HG02943 (cell line): Measurements from ENCODE around the gene PTGS2.
"Not testable (repeated sequence)": the region's sequence is repeated elsewhere in the genome, so short reads cannot be mapped to it uniquely, and the experiment has no call there.

Experiments
- ATAC-seq: cut with Tn5 transposase; IDR thresholded peaks from one replicate; pipeline ENCODE4 v1.9.1; 2021; ENCODE audit warnings: mild to moderate bottlenecking, low read depth, moderate library complexity; ENCODE audit not compliant: unreplicated experiment

The PTGS2 gene

GRCh38 chr1:186670297-186671135 lies 9.7 kb downstream of the PTGS2 start:
- no peak for ATAC-seq

- not testable (repeated sequence) for ATAC-seq
Observed at GRCh38 chr1:186669784-186670183, 10.4 kb downstream of the PTGS2 start.

- ATAC-seq = not testable (repeated sequence)
Observed at GRCh38 chr1:186664217-186664616, 16.0 kb downstream of the PTGS2 start.

GRCh38 chr1:186662752-186663151 lies 17.5 kb downstream of the PTGS2 start:
- no peak for ATAC-seq

DNA sequence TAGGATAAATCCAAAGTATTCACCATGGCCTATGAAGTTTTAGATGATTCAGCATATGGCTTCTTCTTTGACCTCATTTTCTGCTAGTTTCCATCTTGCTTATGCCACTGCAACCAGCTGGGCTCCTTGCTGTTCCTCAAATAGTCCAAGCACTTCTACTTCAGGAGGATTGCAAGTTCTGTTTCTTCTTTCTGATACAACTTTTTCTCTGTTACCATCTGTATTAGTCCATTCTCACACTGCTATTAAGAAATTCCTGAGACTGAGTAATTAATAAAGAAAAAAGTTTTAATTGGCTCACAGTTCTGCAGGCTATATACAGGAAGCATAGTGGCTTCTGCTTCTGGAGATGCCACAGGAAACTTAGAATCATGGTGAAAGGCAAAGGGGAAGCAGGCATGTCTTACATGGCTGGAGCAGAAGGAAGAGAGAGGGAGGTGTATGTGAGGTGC lies 20.3 kb downstream of the PTGS2 start:
- no peak for ATAC-seq

DNA sequence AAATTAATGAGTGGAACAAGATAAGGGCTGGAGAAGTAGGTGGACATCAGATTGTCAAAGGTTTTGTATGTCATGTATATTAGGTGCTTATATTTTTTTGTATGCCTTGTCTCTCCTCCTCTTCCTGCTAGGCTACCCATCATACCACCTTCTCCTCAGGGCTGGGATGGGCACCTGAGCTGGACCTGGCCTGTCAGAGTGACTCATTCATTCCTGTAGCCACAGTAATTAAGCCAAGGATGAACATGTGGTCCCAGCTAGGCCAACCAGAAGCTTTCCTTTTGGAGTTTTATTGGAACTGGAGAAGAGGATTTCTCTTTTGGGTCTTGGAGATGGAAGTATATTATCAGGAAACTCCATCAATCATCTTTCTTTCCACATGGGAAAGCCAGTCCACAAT lies 21.2 kb downstream of the PTGS2 start:
- ATAC-seq = no peak

DNA sequence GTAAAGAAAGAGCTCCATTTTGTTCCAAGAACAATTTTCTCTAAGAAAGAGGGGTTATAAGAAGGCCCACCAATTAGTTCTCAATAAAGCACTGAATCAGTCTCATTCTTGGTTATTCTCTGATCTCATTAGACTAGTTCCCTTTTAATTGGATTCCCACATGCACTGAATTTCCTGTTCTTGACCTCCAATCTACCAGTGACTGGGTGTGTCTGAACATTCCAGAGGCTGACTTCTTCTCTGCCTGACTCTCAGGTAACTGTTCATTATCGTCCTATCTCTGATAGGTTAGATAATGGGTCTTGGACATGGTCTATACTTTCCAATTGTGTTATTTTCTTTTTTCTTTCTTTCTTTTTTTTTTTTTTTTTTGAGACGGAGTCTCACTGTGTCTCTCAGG lies 22.7 kb downstream of the PTGS2 start:
- ATAC-seq = no peak

DNA sequence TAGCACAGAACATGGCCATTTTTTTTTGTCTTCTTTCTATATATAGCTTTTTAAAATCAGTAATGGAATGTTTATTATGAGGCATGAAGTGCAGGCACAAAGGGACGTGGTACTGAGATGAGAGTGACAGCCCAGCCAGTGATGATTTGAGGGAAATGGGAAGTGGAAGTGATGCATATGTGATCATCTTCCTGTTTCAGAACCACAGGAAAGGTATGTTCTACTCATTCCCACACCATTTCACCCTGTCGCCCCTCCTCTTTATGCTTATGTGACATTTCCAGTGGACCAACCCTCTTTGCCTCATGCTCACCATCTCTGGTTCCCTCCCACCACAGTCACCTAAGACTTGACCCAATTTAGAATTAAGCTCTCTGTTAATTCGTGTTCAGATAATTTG lies 24.3 kb downstream of the PTGS2 start:
- no peak for ATAC-seq

DNA sequence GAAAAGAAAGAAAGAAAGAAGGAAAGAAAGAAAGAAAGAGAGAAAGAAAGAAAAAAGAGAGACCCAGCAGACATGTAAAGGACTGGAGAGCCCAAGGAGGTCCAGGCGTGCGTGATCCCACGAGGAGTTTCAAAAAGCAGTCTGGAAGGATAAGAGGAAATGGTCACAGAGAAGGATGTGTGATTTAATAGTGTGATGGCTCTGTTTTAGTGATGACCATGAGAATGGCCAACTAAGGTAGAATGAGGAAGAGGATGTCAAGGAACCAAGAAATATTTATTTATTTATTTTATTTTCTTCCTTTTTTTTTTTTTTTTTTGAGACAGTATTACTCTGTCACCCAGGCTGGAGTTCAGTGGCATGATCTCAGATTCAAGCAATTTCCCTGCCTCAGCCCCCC lies 25.5 kb downstream of the PTGS2 start:
- ATAC-seq = no peak

DNA sequence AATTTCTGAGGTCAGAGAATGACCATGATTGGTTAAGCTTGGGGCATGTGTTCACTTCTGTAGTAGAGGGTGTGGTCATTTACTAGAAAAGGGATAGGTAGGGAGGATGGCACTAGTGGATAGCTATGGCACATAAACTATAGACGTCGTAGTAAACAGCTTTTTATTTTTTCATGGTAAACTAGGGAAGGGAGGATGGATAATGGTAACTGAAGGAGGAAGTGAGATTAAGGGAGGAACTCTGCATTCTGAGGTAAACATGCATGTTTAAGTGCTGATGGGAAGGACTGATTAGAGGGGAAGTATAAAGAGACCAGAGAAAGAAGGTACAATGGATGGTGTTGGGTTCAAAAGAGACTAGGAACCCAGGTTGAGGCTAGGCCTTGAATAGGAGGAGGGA lies 26.9 kb downstream of the PTGS2 start:
- no peak for ATAC-seq

DNA sequence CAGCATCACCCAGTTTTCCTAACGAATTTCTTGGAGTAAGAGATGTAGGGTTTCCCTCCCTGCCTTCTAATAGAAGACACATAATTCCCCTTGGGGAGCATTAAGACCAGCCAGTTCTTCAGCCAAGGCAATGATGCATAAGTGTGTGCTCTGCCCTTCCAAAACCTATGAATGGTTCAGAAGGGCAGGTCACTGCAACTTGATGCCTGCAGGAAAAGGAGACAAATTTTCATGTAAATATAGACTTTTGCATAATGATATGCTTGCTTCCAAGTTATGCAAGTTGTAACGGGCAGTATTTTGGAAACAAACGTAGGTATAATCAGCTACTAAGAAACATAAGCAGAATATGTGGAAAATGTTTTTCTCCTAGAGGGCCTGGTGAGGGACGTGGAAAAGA lies 31.6 kb downstream of the PTGS2 start:
- no peak for ATAC-seq

DNA sequence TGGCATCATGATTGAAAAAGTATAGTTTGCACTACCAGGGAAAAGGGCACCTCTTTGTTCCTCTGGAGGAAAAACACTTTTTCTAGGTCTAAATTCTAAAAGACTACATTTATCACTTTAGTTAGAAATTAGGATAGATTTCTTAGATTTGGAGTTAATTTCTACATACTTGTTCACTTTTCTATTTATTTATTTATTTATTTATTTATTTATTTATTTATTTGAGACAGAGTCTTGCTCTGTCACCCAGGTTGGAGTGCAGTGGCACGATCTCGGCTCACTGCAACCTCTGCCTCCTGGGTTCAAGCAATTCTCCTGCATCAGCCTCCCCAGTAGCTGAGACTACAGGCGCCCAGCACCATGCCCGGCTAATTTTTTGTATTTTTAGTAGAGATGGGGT lies 32.2 kb downstream of the PTGS2 start:
- ATAC-seq = not testable (repeated sequence)

GRCh38 chr1:186643614-186644013 lies 36.6 kb downstream of the PTGS2 start:
- ATAC-seq = no peak

GRCh38 chr1:186637567-186637966 lies 42.7 kb downstream of the PTGS2 start:
- ATAC-seq = not testable (repeated sequence)

DNA sequence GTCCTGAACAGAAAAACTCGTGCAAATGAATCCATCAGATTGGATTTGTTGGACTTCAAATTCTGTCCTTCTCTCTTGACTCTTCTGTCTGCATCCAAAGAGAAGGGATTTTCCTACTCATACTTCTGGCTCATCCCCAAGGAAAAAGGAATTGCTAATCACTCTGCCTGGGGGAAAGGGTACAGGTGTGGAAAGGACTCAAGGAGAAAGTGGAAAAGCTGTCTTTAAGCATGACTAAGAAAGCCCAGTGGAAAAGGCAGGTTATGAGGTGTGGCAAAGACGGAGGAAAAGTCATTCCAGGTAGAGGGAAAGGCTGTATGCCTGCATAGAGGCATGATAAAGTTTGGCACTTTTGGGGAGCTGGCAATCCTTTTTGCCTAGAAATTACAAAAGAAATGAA lies 43.4 kb downstream of the PTGS2 start:
- ATAC-seq = no peak

DNA sequence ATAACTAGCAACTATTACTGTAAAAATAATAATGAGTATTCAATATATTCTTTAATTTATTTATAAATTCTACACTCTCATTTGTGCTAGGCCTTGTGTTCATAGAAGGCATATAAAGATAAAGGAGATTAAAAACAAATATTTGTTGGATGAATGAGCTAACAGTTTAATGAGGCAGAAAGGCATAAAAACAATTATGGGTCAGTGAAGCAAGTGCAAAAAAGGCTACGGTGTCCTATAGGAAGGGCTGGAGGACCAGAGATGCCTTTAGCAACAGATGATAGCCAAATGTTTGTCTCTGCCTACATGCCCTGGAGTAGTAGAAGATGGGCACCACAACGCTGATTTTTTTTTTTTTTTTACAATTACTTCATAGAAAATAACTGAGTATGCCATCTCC lies 45.7 kb downstream of the PTGS2 start:
- ATAC-seq = no peak

DNA sequence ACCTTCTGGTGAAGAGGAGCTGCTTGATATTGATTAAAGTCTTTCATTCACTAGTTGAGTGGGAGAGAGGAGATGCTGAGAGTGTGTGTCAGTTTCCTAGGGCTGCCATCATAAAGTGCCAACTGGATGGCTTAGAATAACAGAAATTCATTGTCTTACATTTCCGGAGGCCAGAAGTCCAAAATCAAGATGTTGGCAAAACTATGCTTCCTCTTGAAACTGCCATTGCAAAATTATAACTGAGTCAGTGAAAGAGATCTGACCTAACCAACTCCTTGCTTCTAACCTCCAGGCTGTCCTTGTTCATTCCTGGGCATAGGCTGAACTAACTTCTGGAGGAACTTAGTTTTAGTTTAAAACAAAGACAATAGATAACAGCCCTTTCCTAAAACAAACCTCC lies 47.1 kb downstream of the PTGS2 start:
- no peak for ATAC-seq

DNA sequence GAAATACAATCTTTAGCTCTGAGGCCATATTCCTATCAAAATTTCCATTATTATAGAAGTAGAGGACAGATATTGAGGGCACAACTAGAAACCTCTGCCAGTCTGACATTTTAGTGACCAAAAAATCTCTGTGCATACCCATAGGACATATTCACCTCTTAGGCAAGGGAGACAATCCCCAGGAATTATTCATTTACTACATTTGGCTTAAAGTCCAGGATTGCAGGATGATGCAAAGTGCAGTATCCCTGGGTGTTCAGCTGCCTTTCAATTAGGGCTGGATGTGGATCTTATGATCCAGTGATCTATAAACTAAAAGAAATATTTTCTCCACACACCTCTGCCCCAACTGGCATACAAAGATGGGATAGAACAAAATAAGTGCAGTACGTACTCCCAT lies 50.9 kb downstream of the PTGS2 start:
- no peak for ATAC-seq

DNA sequence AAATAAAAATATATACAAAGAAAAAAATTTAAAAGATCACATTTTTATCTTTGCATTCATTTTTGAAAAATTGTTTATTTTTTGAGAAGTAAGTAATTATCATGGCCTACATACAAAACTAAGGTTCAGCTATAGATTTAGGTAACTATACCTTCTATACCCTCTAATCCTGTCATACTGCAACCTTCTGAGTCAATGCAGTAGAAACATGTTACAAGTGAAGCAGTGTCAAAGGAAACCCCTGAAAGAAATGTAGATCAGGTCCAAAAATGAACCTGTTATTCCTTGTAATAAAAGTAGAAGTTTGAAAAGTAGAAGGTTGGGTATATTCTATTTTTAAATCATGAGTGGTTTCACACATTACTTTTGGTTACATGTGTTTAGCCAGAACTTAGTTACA lies 51.3 kb downstream of the PTGS2 start:
- no peak for ATAC-seq

DNA sequence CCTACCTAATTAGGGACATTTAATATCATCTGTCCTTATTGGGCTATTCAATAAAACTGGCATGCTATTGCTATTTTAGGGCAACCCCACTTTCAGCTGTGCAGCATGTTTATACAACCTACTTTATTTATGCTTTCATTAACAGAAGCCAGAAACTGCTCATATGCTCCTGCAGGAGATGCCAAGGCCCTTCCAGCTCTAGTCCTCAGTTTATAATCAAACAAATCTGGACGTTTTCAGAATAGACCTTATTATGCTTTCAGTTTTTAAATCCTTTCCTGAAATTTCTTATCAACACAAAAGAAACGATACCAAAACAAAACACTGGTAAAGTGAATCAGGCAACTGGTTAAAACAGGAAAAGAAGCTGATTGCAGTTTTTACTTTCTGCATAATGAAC lies 53.2 kb downstream of the PTGS2 start:
- no peak for ATAC-seq

- ATAC-seq = no peak
Observed at GRCh38 chr1:186626356-186626932, 53.8 kb downstream of the PTGS2 start.

DNA sequence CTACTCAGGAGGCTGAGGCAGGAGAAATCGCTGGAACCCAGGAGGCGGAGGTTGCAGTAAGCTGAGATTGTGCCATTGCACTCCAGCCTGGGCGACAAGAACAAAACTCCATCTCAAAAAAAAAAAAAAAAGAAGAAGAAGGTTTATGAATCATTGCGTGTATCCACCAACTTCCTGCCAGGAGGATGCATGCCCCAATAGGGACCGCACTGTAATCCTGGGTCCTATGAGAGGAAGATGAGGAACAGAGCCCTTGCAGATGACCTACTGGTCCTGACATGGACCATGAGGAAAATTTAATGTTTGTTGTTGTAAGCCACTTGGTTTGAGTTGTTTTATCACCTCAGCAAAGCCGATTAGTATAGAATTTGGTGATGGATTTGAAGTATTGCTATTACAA lies 56.7 kb downstream of the PTGS2 start:
- no peak for ATAC-seq
